Measurements from ENCODE around the gene C4BPA.

Gene C4BPA

DNA sequence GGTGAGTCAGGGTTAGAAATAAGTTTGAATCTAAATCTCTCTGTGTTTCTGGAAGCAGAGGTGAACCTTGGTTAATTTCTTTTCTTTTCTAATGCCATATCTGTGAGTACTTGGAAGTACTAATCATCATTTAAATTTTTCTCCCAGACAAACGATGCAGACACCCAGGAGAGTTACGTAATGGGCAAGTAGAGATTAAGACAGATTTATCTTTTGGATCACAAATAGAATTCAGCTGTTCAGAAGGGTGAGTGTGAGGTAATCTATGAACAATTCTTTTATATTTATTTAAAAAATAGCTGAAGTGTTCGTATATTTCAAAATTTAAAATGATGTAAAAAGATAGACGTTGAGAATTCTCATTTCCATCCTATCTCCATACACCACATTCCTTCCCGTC lies 11.2 kb downstream of the C4BPA start:
- peaks cover 14% of the 10 kb centered on the region for H3K27me3 Mint-ChIP-seq (ENCODE audit: low read depth)
- no peaks in the 10 kb centered on the region for H3K4me1 Mint-ChIP-seq (ENCODE audit: low read depth)
- no peak for DNase-seq (ENCODE audit: low spot score)
- H3K36me3 Mint-ChIP-seq (ENCODE audit: low read depth), result no peaks in the 10 kb centered on the region
- no peak overlapping the region for H3K4me3 Mint-ChIP-seq
- H3K9me3 Mint-ChIP-seq, result no peaks in the 10 kb centered on the region
- H3K27ac Mint-ChIP-seq, result no peak overlapping the region

DNA sequence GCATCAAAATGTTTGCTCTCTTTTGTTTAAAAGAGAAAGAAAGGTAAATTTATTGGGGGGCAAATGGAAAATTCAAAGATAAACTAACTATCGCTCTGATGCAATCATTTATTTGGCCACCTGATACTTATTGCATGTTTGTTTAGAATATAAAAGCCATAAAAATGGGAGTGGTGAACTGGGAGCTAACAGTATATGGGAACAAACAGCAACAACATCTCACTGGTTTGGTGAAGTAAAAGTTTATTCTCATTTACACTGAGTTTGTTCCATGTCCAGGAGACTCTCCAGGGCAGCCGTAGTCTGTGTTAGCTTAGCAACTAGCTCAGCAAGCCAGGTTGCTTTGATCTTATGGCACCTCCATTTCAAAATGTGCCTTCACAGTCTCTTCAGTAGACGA lies 20.4 kb downstream of the C4BPA start:
- Mint-ChIP-seq H3K4me3 (no peak overlapping the region), H3K36me3 (ENCODE audit: low read depth) (peaks cover 3% of the 10 kb centered on the region), H3K27me3 (ENCODE audit: low read depth) (no peaks in the 10 kb centered on the region), H3K9me3 (peaks cover 23% of the 10 kb centered on the region), H3K27ac (no peak overlapping the region), H3K4me1 (ENCODE audit: low read depth) (no peaks in the 10 kb centered on the region)
- no peak for DNase-seq (ENCODE audit: low spot score)

DNA sequence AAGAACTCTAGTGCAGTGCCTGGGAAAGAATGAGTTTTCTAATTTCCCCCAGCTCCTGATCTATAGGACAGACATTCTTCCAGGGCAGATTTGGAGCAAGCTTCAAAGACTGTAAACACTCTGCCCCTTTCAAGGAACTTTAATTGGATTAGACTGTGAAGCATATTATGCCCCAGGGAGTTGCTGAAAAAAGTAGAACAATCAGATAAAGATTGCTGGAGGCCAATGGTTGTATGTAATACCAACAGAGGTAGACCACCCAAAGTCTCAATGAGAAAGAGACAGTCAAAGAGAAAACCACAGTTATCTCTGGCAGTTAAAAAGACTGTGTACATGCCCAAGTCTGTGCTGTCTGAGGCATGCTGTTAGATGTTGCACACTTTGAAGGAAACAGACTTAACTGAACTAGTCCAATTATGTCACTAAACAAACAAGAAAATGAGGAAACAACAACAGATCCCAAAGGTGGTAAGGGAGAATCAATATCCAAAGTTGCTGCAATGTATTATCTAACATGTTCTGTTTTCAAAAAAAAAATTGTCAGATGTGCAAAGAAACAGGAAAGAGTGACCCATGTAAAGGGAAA lies 24.4 kb downstream of the C4BPA start:
- DNase-seq (ENCODE audit: low spot score), result no peak
- no peak overlapping the region for H3K27ac Mint-ChIP-seq
- peaks cover 3% of the 10 kb centered on the region for H3K36me3 Mint-ChIP-seq (ENCODE audit: low read depth)
- no peak overlapping the region for H3K4me3 Mint-ChIP-seq
- H3K27me3 Mint-ChIP-seq (ENCODE audit: low read depth), result no peaks in the 10 kb centered on the region
- peaks cover 27% of the 10 kb centered on the region for H3K9me3 Mint-ChIP-seq
- no peaks in the 10 kb centered on the region for H3K4me1 Mint-ChIP-seq (ENCODE audit: low read depth)

DNA sequence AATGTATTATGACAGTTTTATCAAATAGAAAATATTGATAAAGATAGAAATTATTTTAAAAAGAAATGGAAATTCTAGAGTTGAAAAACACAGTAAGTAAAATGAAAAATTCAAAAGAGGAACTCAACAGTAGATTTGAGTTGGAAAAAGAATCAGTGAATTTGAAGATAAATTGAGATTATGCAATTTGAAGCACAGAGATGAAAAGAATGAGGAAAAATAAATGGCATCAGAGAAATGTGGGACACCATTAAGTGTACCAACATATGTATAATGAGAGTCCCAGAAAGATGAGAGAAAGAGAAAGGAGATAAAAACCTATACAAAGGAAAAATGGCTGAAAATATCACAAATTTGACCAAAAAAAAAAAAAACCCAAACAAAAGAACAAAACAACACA lies 25.0 kb downstream of the C4BPA start:
- peaks cover 3% of the 10 kb centered on the region for H3K36me3 Mint-ChIP-seq (ENCODE audit: low read depth)

DNA sequence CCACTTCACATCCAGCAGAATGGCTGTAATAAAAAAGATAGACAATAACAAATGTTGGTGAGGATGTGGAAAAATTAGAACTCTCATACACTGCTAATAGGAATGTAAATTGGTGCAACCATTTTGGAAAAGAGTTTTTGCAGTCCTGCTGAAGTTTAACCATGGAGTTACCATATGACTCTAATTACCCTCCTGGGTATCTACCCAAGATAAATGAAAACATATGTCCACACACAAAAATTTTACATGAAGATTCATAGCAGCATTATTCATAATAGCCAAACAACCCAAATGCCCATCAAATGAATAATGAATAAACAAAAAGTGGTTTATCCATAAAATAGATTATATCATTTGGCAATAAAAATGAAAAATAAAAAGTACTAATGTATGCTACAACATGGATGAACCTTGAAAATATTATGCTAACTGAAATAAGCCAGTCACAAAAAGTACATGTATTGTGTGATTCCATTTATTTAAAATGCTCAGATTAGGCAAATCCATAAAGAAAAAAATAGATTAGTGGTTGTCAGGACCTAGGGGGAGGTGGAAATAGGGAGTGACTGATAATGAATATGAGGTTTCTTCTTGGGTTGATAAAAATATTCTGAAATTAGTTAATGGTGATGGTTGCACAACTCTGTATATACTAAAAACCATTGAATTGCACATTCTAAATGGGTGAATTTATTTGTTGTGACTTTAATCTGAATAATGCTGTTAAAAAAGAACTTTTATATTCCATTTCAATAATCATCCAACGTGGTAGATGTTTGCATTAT lies 26.4 kb downstream of the C4BPA start:
- peaks cover 3% of the 10 kb centered on the region for H3K36me3 Mint-ChIP-seq (ENCODE audit: low read depth)
- no peak overlapping the region for H3K4me3 Mint-ChIP-seq
- H3K4me1 Mint-ChIP-seq (ENCODE audit: low read depth), result no peaks in the 10 kb centered on the region
- no peaks in the 10 kb centered on the region for H3K27me3 Mint-ChIP-seq (ENCODE audit: low read depth)
- no peak for DNase-seq (ENCODE audit: low spot score)
- peaks cover 27% of the 10 kb centered on the region for H3K9me3 Mint-ChIP-seq
- H3K27ac Mint-ChIP-seq, result no peak overlapping the region

More for the DNA sequence above, 25.0 kb downstream of the C4BPA start:
- Mint-ChIP-seq H3K4me3 (no peak overlapping the region), H3K4me1 (ENCODE audit: low read depth) (no peaks in the 10 kb centered on the region), H3K27me3 (ENCODE audit: low read depth) (no peaks in the 10 kb centered on the region), H3K9me3 (peaks cover 27% of the 10 kb centered on the region), H3K27ac (no peak overlapping the region)
- DNase-seq (ENCODE audit: low spot score), result no peak

DNA sequence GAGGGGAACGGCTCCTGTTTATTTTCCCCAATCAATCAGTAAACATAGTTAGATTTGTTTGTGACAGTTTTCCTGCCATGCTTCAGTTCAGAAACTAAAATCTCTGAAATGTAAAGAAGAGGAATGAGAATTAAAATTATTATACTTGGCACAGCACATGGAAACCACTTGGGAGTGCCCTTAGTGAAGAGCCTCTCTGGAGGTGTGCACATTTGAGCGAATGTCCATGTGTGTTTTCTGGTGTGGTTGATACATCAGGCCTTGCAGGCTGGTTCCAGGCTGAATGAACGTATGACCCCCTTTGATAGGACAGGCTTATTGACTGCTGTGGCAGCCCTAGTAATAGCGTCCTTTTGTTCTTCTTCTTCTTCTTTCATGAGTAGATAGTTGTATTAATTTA lies 27.1 kb downstream of the C4BPA start:
- Mint-ChIP-seq H3K36me3 (ENCODE audit: low read depth) (peaks cover 3% of the 10 kb centered on the region), H3K27ac (no peak overlapping the region), H3K27me3 (ENCODE audit: low read depth) (no peaks in the 10 kb centered on the region), H3K4me1 (ENCODE audit: low read depth) (no peaks in the 10 kb centered on the region), H3K9me3 (peaks cover 27% of the 10 kb centered on the region), H3K4me3 (no peak overlapping the region)
- DNase-seq (ENCODE audit: low spot score), result no peak

DNA sequence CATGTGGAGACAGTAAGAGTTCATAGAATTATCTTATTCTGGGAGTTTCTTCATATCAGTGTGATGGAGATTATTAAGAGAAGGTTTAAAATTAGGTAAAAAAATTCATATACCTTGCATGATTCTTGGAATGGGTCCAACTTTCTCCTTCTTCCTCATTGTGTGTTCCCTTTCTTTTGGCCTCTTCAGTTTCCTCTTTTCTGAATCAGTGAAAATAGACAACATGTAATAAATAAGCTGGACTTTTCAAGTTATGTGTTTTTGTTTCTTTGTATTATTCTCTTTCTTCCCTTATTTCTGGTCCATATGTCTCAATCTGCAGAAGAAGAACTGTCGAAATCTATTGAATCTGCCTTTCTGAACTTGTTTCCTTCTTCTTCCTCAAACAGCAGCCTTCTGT lies 30.5 kb downstream of the C4BPA start:
- H3K4me3 Mint-ChIP-seq, result no peak overlapping the region
- no peak overlapping the region for H3K27ac Mint-ChIP-seq
- no peaks in the 10 kb centered on the region for H3K4me1 Mint-ChIP-seq (ENCODE audit: low read depth)
- DNase-seq (ENCODE audit: low spot score), result no peak
- peaks cover 7% of the 10 kb centered on the region for H3K9me3 Mint-ChIP-seq
- no peaks in the 10 kb centered on the region for H3K27me3 Mint-ChIP-seq (ENCODE audit: low read depth)
- no peaks in the 10 kb centered on the region for H3K36me3 Mint-ChIP-seq (ENCODE audit: low read depth)

DNA sequence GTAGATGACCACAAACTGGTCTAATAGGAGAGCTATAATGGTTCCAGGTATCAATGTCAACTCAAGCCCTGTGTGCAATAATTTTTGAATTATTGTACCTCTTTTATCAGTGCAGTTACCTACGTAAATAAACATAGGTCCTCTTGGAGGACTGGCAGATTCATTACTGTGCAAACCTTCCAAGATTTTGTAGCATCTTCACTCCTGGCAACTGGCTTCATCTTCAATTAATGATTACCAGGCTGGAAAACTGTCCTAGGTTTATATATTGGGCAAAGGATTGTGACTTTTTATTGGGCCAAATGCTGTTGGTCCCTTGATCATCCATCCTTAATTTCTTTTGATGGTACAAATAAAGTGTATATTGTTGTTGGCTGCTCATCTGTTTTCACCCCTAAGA lies 35.6 kb downstream of the C4BPA start:
- H3K4me1 Mint-ChIP-seq (ENCODE audit: low read depth), result no peaks in the 10 kb centered on the region
- H3K4me3 Mint-ChIP-seq, result no peak overlapping the region
- DNase-seq (ENCODE audit: low spot score), result no peak
- H3K27ac Mint-ChIP-seq, result no peak overlapping the region
- no peaks in the 10 kb centered on the region for H3K9me3 Mint-ChIP-seq
- H3K36me3 Mint-ChIP-seq (ENCODE audit: low read depth), result no peaks in the 10 kb centered on the region
- H3K27me3 Mint-ChIP-seq (ENCODE audit: low read depth), result no peaks in the 10 kb centered on the region

DNA sequence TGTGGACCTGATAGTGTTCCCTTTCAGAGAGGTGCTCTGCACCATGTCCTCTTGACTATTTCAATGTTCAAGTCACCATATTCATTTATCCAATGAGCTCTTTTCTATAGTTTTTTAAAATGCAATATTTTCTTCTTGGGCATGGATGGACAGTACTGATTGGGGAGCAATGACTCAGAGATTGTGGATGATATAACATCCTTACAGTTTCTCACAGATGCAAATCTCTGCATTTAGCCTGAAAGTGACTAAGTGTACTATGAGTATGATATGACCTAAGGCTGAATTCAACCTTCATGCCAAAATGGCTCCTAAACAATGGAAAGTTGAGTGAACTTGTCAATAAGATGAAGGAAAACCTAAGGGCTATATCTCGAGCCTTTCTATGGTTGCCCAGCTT lies 36.5 kb downstream of the C4BPA start:
- H3K4me3 Mint-ChIP-seq, result no peak overlapping the region
- no peaks in the 10 kb centered on the region for H3K36me3 Mint-ChIP-seq (ENCODE audit: low read depth)
- H3K4me1 Mint-ChIP-seq (ENCODE audit: low read depth), result no peaks in the 10 kb centered on the region
- H3K9me3 Mint-ChIP-seq, result no peaks in the 10 kb centered on the region
- no peak overlapping the region for H3K27ac Mint-ChIP-seq
- H3K27me3 Mint-ChIP-seq (ENCODE audit: low read depth), result no peaks in the 10 kb centered on the region
- DNase-seq (ENCODE audit: low spot score), result no peak

DNA sequence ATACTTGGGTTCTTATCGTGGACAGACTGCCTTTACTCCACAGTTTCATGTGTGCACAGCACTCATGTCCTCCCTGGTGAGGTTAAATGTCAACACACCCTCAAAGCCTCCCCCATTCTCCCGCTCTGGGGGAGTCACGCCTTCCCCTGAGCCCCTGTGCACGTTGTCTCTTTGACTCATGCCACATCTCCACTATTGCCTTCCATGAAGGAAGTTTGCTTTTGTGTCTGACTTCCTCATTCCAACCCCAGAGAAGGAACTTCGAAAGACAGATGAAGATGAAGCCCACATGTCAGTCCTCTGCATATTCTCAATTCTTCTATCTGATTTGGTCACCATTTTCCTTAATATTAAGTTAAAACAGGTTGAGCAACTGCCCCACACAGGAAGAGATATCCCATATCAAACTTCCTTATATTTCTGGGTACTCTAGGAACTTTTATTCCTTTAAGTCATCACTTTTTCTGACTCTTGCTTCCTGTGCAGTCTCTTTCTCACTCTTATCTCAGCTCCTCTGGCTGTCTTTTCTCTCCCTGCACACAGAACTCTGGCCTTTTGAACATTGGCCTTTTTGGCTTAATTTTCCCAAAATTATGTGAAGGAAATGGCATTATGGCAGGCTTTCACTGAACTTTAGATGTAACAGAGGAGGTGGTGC lies 41.5 kb downstream of the C4BPA start:
- H3K9me3 Mint-ChIP-seq, result peaks cover 7% of the 10 kb centered on the region
- peaks cover 3% of the 10 kb centered on the region for H3K4me1 Mint-ChIP-seq (ENCODE audit: low read depth)
- no peaks in the 10 kb centered on the region for H3K36me3 Mint-ChIP-seq (ENCODE audit: low read depth)
- H3K27me3 Mint-ChIP-seq (ENCODE audit: low read depth), result peaks cover 2% of the 10 kb centered on the region
- H3K4me3 Mint-ChIP-seq, result no peak overlapping the region
- no peak for DNase-seq (ENCODE audit: low spot score)
- H3K27ac Mint-ChIP-seq, result no peak overlapping the region

DNA sequence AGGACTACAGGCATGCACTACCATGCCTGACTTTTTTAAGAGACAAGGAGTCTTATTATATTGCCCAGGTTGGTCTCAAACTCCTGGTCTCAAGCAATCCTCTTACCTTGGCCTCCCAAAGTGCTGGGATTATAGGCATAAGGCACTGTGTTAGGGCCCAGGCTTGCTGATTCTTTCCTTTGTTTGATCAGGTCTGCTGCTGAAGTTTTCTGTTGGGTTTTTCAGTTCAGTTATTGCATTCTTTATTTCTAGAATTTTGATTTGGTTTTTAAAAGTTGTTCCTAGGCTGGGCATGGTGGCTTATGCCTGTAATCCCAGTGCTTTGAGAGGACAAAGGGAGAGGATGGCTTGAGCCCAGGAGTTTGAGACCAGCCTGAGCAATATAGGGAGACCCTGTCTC lies 47.9 kb downstream of the C4BPA start:
- Mint-ChIP-seq H3K9me3 (peaks cover 15% of the 10 kb centered on the region), H3K27ac (no peak overlapping the region), H3K27me3 (ENCODE audit: low read depth) (peaks cover 2% of the 10 kb centered on the region), H3K4me3 (no peak overlapping the region), H3K4me1 (ENCODE audit: low read depth) (peaks cover 3% of the 10 kb centered on the region), H3K36me3 (ENCODE audit: low read depth) (no peaks in the 10 kb centered on the region)
- DNase-seq (ENCODE audit: low spot score), result no peak

DNA sequence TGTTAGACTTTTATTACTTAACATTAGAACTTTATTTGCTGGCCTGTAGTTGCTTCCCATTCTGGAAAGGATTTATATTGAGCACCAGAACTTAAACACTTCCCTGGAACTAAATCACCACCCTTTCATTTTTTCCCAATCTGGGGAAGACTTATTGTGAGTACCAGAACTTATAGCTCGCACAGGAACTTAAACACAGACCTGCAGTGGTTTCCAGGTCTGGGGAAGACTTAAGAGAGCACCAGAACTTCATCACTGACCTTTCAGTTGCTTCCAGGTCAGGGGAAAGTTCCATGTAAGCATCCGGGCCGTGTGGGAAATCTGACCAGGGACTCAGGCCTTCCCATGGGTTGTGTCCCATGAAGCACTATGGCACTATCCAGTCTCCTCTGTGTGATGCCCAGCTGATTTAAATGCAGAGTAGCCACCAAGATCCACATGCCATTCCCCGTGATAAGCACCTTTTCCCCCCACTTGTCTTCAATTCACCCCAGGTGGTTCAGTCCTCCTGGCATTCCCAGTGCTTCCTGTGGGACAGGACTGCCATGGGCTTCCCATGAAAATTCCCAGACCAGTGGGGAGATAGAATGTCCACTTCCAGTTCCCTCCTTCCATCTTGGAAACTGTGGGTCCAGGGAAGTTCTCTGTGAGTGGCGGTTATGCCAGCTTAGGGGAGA lies 48.9 kb downstream of the C4BPA start:
- no peak overlapping the region for H3K4me3 Mint-ChIP-seq
- H3K9me3 Mint-ChIP-seq, result peaks cover 11% of the 10 kb centered on the region
- no peaks in the 10 kb centered on the region for H3K27me3 Mint-ChIP-seq (ENCODE audit: low read depth)
- H3K27ac Mint-ChIP-seq, result no peak overlapping the region
- no peak for DNase-seq (ENCODE audit: low spot score)
- peaks cover 3% of the 10 kb centered on the region for H3K4me1 Mint-ChIP-seq (ENCODE audit: low read depth)
- H3K36me3 Mint-ChIP-seq (ENCODE audit: low read depth), result no peaks in the 10 kb centered on the region

DNA sequence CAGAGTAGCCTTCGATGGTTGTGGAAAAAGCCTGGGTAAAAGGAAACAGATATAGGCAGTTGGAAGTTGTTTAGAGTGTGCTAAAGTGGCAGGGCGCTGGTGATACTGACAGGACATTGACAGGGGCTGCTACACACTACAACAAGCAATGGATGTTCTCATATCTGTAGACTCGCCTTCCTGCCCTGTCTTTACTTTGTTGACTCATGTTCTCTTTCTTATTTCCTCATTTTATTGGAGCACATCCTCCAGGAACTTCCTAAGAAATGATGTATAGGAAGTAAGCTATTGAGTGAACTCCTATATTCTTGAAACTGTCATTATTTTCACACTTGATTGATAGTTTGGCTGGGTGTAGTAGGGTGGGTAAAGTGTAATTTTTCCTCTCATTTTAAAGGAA lies 51.0 kb downstream of the C4BPA start:
- H3K36me3 Mint-ChIP-seq (ENCODE audit: low read depth), result no peaks in the 10 kb centered on the region
- H3K27me3 Mint-ChIP-seq (ENCODE audit: low read depth), result no peaks in the 10 kb centered on the region
- no peak for DNase-seq (ENCODE audit: low spot score)
- H3K27ac Mint-ChIP-seq, result no peak overlapping the region
- H3K4me1 Mint-ChIP-seq (ENCODE audit: low read depth), result no peaks in the 10 kb centered on the region
- no peak overlapping the region for H3K4me3 Mint-ChIP-seq
- H3K9me3 Mint-ChIP-seq, result peaks cover 8% of the 10 kb centered on the region

DNA sequence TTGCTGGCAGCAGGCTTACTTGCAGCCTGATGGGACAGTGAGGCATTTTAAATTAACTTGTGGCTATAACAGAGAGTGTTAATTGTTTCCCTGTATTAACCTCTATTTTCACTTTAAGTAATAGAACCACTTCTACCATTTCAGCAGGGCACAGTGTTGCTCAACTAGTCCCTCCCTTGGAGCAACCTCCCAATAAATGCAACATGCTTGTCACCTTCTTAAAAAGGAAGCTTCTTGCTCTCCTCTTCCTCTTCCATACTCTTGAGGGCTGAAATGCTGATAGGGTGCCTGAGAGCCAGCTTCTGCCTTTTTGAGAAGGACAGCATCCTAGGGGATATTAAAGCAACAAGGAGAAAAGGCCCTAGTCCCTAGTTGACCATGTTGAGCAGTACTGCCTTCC lies 52.1 kb downstream of the C4BPA start:
- H3K36me3 Mint-ChIP-seq (ENCODE audit: low read depth), result no peaks in the 10 kb centered on the region
- no peak overlapping the region for H3K4me3 Mint-ChIP-seq
- peaks cover 8% of the 10 kb centered on the region for H3K9me3 Mint-ChIP-seq
- H3K27ac Mint-ChIP-seq, result no peak overlapping the region
- DNase-seq (ENCODE audit: low spot score), result no peak
- H3K27me3 Mint-ChIP-seq (ENCODE audit: low read depth), result no peaks in the 10 kb centered on the region
- H3K4me1 Mint-ChIP-seq (ENCODE audit: low read depth), result no peaks in the 10 kb centered on the region

Measured in T-helper 2 cell treated with Interferon-gamma antibody and Interleukin-4, amounts not matched to agents 5 μg/mL and 100 μg/mL, for 36 hours (primary cell).